Right cardiac atrium (tissue), 5 donors: ENCODE results near the gene SCGB2B2. TPM values are rescaled to one million over a fixed set of nuclear protein-coding genes. Genes with fewer than 3 reads are reported as not detected.
"Not testable (repeated sequence)": the region's sequence is repeated elsewhere in the genome, so short reads cannot be mapped to it uniquely, and the experiment has no call there.

Source experiments
- ATAC-seq, 2 donors: fragments of 200-7000 bp; cut with Tn5 transposase; one replicate each; pipeline versions ENCODE4 v1.8.0 to v1.9.1; 2020; ENCODE audit warnings: moderate library complexity in 2 of 2, mild to moderate bottlenecking in 1 of 2
- DNase-seq, 3 donors: peaks; one replicate each; pipeline ENCODE4 v3.0.0-alpha.2; 2020
- H3K27ac ChIP-seq: one replicate; pipeline ENCODE4 v1.5.1; 2013; ENCODE audit warnings: mild to moderate bottlenecking, low read length, control low read depth, moderate library complexity
- H3K27me3 ChIP-seq: one replicate; pipeline ENCODE4 v1.6.1; 2013; ENCODE audit not compliant: control insufficient read depth, insufficient read depth
- H3K4me1 ChIP-seq: one replicate; pipeline ENCODE4 v1.6.1; 2013; ENCODE audit warnings: low read length; ENCODE audit not compliant: control insufficient read depth, insufficient read depth
- H3K4me3 ChIP-seq: one replicate; pipeline ENCODE4 v1.5.1; 2013; ENCODE audit warnings: low read length, control low read depth
- H3K9me3 ChIP-seq: one replicate; pipeline ENCODE4 v1.6.1; 2013; ENCODE audit warnings: low read length; ENCODE audit not compliant: control insufficient read depth
- WGBS: extraction: QIAGEN DNeasy Blood & Tissue Kit; methylation state at CpG from one replicate; pipeline ENCODE4 v1.1.7; 2013; 5-methylcytosine and 5-hydroxymethylcytosine counted together
- intact Hi-C, 4 donors: fragments of 100-400 bp; cut with DNase I; formaldehyde crosslinking; loops; one replicate each; pipeline versions ENCODE4 v1.11.0 to v1.14.0; 2022 to 2023
- polyA plus RNA-seq: library from polyadenylated mRNA; stranded (reverse); fragments of 200-250 nt; gene quantifications from one replicate; pipeline ENCODE4 v1.2.3, GENCODE V29; 2013
- total RNA-seq, 4 donors: library from RNA; stranded (reverse); fragmentation: NEBNext Ultra II Directional; extraction: Animal tissue kit (Norgen Biotek cat#: 25700); gene quantifications; one replicate each; pipeline ENCODE4 v1.2.1, GENCODE V29; 2021
- donor health status: healthy with polysubstance abuse.
- donor health status: DM: no; HTN: yes; CAD: no.
- donor health status: DM: no; HTN: no; CAD: no.
- donor health status: DM: no; HTN: yes; CAD: no; lungs with severe emphysema.
- donor health status: DM: yes; HTN: yes; CAD: no.

Gene SCGB2B2
- total and polyA plus RNA-seq, 5 donors = 0.37 to 0.72 (median 0.59) TPM

DNA sequence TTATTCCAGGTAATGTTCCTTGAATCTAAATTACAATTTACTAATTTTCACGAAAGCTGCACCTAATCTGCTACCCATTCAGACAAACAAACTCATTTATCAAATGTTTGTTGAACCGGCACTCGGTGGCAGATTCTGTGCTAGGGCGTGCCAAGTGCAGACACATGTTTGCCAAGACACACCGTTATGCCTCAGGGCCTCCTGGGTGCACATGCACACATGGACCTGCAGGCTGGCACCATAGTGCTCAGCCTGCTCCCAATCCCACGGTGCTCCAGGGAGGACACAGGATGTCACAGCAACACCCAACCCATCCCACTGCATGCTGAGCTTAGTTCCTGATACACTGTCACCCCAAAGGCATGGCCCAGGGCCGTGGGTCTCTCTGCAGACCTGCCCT is 7.7 kb downstream of the SCGB2B2 start:
- H3K27me3 ChIP-seq = no peaks in the 10 kb centered on the region
- DNase-seq = no peak
- intact Hi-C loops = loop anchor here in 1 of 4 donors (10.0 kb wide), 1 partner anchor 115 kb away; no protein-coding TSS in a partner anchor
- H3K9me3 ChIP-seq = no peaks in the 10 kb centered on the region
- no peak overlapping the region for H3K4me3 ChIP-seq
- no peaks in the 10 kb centered on the region for H3K4me1 ChIP-seq
- ATAC-seq = peak in 1 of 2 donors; percentile 20
- 74% methylated on average over 7 of the region's 7 CpGs for WGBS
- no peak overlapping the region for H3K27ac ChIP-seq

DNA sequence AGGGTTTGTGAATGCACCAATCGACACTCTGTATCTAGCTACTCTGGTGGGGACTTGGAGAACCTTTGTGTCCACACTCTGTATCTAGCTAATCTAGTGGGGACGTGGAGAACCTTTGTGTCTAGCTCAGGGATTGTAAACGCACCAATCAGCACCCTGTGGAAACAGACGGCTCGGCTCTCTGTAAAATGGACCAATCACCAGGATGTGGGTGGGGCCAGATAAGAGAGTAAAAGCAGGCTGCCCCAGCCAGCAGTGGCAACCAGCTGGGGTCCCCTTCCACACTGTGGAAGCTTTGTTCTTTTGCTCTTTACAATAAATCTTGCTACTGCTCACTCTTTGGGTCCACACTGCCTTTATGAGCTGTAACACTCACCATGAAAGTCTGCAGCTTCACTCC is 8.3 kb downstream of the SCGB2B2 start:
- intact Hi-C loops = loop anchor here in 1 of 4 donors (10.0 kb wide), 1 partner anchor 114 kb away; no protein-coding TSS in a partner anchor
- ATAC-seq, H3K9me3 ChIP-seq, DNase-seq, H3K27me3 ChIP-seq, H3K4me3 ChIP-seq, H3K27ac ChIP-seq, H3K4me1 ChIP-seq: not testable (repeated sequence)
- 81% methylated on average over 5 of the region's 5 CpGs for WGBS

DNA sequence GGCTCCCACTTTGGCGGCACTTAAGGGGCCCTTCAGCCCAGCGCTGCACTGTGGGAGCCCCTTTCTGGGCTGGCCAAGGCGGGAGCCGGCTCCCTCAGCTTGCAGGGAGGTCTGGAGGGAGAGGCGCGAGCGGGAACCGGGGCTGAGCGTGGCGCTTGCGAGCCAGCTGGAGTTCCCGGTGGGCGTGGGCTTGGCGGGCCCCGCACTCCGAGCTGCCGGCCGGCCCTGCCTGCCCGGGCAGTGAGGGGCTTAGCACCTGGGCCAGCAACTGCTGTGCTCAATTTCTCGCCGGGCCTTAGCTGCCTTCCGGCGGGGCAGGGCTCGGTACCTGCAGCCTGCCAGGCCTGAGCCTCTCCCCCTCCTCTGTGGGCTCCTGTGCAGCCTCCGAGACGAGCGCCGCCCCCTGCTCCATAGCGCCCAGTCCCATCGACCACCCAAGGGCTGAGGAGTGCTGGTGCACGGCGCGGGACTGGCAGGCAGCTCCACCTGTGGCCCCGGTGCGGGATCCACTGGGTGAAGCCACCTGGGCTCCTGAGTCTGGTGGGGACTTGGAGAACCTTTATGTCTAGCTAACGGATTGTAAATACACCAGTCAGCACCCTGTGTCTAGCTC is 8.8 kb downstream of the SCGB2B2 start:
- peak in 1 of 3 donors; percentile 50 for DNase-seq
- intact Hi-C loops = loop anchor here in 1 of 4 donors (10.0 kb wide), 1 partner anchor 113 kb away; no protein-coding TSS in a partner anchor
- H3K27me3 ChIP-seq, ATAC-seq, H3K9me3 ChIP-seq, H3K27ac ChIP-seq, H3K4me1 ChIP-seq, H3K4me3 ChIP-seq: not testable (repeated sequence)
- 94% methylated on average over 36 of the region's 36 CpGs for WGBS

DNA sequence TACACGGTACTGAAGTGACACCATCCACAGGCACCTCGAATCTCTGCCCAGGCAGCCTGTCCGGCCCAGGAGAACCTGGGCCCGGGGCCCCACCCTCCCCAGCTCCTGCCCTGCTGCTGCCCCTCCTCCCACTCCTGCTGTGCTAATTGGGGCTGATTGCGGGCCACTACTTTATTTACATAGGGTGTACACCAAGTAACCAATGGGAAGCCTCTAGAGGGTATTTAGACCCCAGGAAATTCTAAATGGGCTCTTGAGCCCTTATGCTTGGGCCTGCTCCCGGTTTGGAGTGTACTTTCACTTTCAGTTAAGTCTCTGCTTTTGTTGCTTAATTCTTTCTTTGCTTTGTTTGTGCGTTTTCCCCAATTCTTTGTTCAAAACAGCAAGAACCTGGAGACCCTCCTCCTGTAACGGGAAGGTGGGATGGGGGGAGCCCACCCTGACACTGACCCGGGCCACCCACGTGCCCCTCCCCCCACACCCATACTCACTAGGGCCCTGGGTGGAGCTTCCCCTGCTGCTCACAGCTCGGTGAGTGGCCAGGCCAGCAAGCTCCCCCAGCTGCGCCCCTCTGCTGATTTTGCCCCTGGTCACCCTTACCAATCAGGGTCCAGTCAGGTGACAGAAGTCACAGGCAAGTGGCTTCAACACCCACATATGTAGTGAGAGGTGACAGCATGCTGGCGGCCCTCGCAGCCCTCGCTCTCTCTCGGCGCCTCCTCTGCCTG is 9.4 kb downstream of the SCGB2B2 start:
- peak in 1 of 3 donors; percentile 50 for DNase-seq
- peak; percentile 49 to 67 for ATAC-seq
- Histone ChIP-seq H3K9me3 (no peaks in the 10 kb centered on the region), H3K27me3 (no peaks in the 10 kb centered on the region), H3K4me1 (no peaks in the 10 kb centered on the region), H3K27ac (no peak overlapping the region), H3K4me3 (peak overlapping the region; percentile 16)
- WGBS = 66% methylated on average over 17 of the region's 17 CpGs
- intact Hi-C loops = loop anchor here in 1 of 4 donors (10.0 kb wide), 1 partner anchor 113 kb away; no protein-coding TSS in a partner anchor

DNA sequence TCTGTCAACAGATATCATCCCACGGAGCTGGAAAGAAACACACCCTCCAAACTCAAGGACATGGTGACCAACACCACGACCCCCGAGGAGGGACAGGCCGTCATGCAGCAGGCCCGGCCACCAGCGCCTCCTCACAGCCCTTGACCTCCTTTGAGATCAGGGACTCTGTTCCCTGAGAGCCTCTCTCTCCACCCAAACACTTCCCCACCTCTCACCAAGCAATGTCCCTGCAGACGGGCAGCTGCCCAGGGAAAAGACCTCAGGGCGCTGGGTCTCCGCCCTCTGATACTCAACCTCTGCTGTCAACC is 10.0 kb downstream of the SCGB2B2 start:
- no peak overlapping the region for H3K4me3 ChIP-seq
- WGBS = 82% methylated on average over 9 of the region's 9 CpGs
- intact Hi-C loops = loop anchor here in 1 of 4 donors (10.0 kb wide), 1 partner anchor 112 kb away; no protein-coding TSS in a partner anchor

DNA sequence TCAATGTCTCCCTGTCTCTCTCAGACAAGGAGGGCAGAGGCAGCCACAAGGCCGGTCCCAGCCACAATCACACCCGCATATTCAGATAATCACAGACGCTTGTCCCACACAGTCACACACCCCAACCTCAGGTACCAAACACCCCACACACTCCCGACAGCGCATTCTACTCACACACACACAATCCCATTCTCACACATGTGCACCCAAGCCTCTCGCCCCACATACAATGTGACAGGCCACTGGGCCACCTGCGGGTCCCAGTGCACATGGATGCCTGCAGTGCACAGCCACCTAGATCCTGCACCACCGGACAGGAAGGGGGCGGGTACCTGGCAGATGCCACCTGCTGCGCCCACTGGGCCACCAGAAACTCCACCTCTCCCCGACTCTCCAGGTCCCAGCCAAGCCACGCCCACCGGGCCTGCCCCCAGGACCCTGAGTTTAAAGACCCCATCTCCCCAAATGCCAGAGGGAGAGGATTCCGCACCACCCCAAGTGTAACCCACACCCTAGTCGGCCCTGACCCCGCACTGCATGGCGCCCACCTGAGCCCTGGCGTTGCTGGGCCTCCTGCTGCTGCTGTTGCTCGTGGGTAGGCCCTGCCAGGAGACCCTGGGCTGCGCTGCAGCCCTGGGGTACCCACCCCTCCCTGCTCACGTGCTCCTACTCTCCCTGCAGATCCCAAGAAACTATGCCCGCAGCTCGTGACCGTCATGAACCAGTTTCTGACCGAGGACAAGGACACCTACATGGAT is 10.6 kb downstream of the SCGB2B2 start:
- no peak overlapping the region for H3K27ac ChIP-seq
- no peak overlapping the region for H3K4me3 ChIP-seq
- no peaks in the 10 kb centered on the region for H3K9me3 ChIP-seq
- no peaks in the 10 kb centered on the region for H3K4me1 ChIP-seq
- ATAC-seq (no peak), DNase-seq (peak in 2 of 3 donors; percentile 51 to 58)
- H3K27me3 ChIP-seq = no peaks in the 10 kb centered on the region
- 95% methylated on average over 25 of the region's 25 CpGs for WGBS
- intact Hi-C loops = loop anchor here in 1 of 4 donors (10.0 kb wide), 1 partner anchor 112 kb away; no protein-coding TSS in a partner anchor

More for the DNA sequence above, 10.0 kb downstream of the SCGB2B2 start:
- ATAC-seq (no peak), DNase-seq (no peak)
- Histone ChIP-seq H3K27me3 (no peaks in the 10 kb centered on the region), H3K4me1 (no peaks in the 10 kb centered on the region), H3K27ac (no peak overlapping the region), H3K9me3 (no peaks in the 10 kb centered on the region)

DNA sequence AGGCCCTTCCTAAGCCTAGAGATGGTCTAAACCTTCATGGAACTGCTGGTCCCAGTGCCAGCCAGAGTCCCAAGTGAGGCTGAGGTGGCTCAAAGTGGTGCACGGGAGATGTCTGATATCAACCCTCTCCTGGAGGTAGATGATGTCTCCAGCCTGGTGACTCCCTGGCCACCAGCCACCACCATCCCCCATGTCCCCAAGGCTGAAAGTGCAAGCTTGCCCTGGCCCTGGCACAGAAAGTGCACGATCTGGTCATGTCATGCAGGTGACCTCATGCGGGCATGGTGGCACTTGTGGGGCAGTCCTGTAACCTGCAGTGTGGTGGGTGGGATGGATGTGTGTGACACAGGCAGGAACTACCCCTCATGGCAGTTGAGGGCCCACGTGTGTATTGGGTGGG is 11.7 kb downstream of the SCGB2B2 start:
- peak in 1 of 3 donors; percentile 34 for DNase-seq
- not testable (repeated sequence) for H3K4me3 ChIP-seq, H3K27me3 ChIP-seq, H3K27ac ChIP-seq, H3K9me3 ChIP-seq, H3K4me1 ChIP-seq, ATAC-seq
- intact Hi-C loops = loop anchor here in 1 of 4 donors (10.0 kb wide), 1 partner anchor 110 kb away; no protein-coding TSS in a partner anchor
- 82% methylated on average over 4 of the region's 4 CpGs for WGBS

DNA sequence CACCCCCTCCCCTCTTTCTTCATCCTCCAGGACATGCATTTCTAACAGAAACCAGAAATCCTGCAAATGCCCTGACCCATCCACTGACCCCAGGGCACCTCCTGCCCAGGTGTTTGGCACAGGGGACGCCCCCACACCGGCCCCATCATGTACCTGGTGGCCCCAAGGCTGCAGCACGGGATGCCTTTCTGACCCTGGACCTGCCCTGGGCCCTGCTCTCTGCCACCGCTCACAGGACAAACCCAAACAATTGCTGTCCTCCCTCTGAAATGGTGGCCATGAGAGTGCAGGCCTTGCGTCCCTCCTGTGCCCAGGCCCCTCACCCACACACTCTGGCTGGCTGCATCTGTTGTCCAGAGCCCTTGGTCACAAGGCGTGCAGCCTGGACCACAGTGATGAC is 12.1 kb downstream of the SCGB2B2 start:
- DNase-seq (no peak), ATAC-seq (no peak)
- Histone ChIP-seq H3K27me3 (no peaks in the 10 kb centered on the region), H3K27ac (no peak overlapping the region), H3K4me1 (no peaks in the 10 kb centered on the region), H3K4me3 (no peak overlapping the region), H3K9me3 (no peaks in the 10 kb centered on the region)
- WGBS = 90% methylated on average over 6 of the region's 6 CpGs
- intact Hi-C loops = loop anchor here in 1 of 4 donors (10.0 kb wide), 1 partner anchor 110 kb away; no protein-coding TSS in a partner anchor

DNA sequence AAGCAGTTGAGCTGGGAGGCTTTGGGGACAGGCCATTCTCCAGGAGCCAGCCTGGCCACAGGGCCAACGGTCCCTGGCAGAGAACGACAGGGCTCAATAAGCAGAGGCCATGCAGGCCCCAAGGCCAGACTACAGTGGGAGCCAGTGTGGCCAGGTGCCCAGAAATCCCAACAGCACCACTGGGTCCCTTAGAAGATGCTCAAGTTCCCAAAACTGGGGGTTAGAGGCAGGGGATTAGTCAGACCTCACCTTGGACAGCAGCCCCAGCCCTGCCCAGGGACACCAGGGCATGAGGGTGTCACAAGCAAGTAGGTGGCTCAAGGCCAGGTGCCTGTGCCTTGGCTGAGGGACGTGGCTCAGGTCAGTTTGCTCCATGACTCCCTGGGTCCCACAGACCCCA is 12.8 kb downstream of the SCGB2B2 start:
- Histone ChIP-seq H3K4me1 (no peaks in the 10 kb centered on the region), H3K4me3 (no peak overlapping the region), H3K9me3 (no peaks in the 10 kb centered on the region), H3K27ac (no peak overlapping the region), H3K27me3 (no peaks in the 10 kb centered on the region)
- ATAC-seq (peak in 1 of 2 donors; percentile 7), DNase-seq (no peak)
- WGBS = 60% methylated on average over 3 of the region's 3 CpGs
- intact Hi-C loops = loop anchor here in 1 of 4 donors (10.0 kb wide), 1 partner anchor 109 kb away; no protein-coding TSS in a partner anchor

DNA sequence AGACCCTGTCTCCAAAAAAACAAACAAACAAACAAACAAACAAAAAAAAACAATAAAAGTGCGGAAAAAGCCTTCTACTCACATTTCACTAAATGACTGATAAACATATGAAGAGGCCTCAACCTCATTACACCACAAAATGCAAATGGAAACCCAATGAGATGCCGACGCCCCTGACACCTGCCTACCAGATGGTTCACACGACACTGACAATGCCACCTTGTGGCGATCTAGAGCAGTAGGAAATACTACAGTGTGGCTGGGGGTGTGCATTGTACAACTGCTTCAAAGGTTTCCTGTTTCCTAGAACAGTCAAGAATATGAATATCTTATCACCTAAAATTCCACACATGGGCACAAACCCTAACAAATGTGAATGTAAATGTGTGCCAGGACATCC is 14.0 kb downstream of the SCGB2B2 start:
- ATAC-seq = no peak
- Histone ChIP-seq H3K4me3 (no peak overlapping the region), H3K9me3 (no peaks in the 10 kb centered on the region), H3K27me3 (no peaks in the 10 kb centered on the region), H3K27ac (no peak overlapping the region), H3K4me1 (no peaks in the 10 kb centered on the region)
- intact Hi-C loops = loop anchor here in 1 of 4 donors (10.0 kb wide), 1 partner anchor 108 kb away; no protein-coding TSS in a partner anchor
- WGBS = 38% methylated on average over 5 of the region's 5 CpGs
- DNase-seq = no peak
